Activated CD8-positive, alpha-beta T cell treated with anti-CD3 and anti-CD28 coated beads, Interleukin-2, amount 10 ng/mL, durations not matched to agents 7 days and 5 days (primary cell): ENCODE data around the gene HECTD2. TPM values are rescaled to one million over a fixed set of nuclear protein-coding genes. Genes with fewer than 3 reads are reported as not detected.
"Not testable (repeated sequence)": the region's sequence is repeated elsewhere in the genome, so short reads cannot be mapped to it uniquely, and the experiment has no call there.

Source experiments
- ATAC-seq: fragments of 150-1000 bp; cut with Tn5 transposase; one replicate; pipeline ENCODE4 v1.10.0; 2021; ENCODE audit warnings: moderate library complexity
- CTCF ChIA-PET: fragments of 350-600 bp; sonication (Branson Sonifier 250); formaldehyde crosslinking; loops from one replicate; lab custom pipeline; 2021; ENCODE audit warnings: antibody characterized with exemption; lab: Charles Lee
- POLR2A ChIA-PET: fragments of 350-600 bp; sonication (Branson Sonifier 250); formaldehyde crosslinking; loops from one replicate; lab custom pipeline; 2021; ENCODE audit warnings: antibody characterized with exemption; lab: Charles Lee
- DNase-seq: peaks from one replicate; pipeline ENCODE4 v3.0.0-alpha.2; 2020
- H3K27ac Mint-ChIP-seq: one replicate; pipeline ENCODE4 v1.8.0; 2021; ENCODE audit warnings: mild to moderate bottlenecking, mixed read lengths
- H3K27me3 Mint-ChIP-seq: one replicate; pipeline ENCODE4 v1.8.0; 2021; ENCODE audit warnings: low read depth, mixed read lengths
- H3K36me3 Mint-ChIP-seq: one replicate; pipeline ENCODE4 v1.8.0; 2021; ENCODE audit warnings: low read depth, mixed read lengths
- H3K4me1 Mint-ChIP-seq: one replicate; pipeline ENCODE4 v1.8.0; 2021; ENCODE audit warnings: low read depth, mixed read lengths
- H3K4me3 Mint-ChIP-seq: one replicate; pipeline ENCODE4 v1.8.0; 2021; ENCODE audit warnings: mild to moderate bottlenecking, mixed read lengths
- H3K9me3 Mint-ChIP-seq: one replicate; pipeline ENCODE4 v1.8.0; 2022; ENCODE audit warnings: mixed read lengths; ENCODE audit not compliant: insufficient read depth
- total RNA-seq, 2 experiments: library from RNA; stranded (reverse); gene quantifications; one replicate each; pipeline ENCODE4 v1.2.3, GENCODE V29; 2021

Gene HECTD2
- total RNA-seq, 2 experiments from 2014 or later, result 1.4 to 2.0 TPM

DNA sequence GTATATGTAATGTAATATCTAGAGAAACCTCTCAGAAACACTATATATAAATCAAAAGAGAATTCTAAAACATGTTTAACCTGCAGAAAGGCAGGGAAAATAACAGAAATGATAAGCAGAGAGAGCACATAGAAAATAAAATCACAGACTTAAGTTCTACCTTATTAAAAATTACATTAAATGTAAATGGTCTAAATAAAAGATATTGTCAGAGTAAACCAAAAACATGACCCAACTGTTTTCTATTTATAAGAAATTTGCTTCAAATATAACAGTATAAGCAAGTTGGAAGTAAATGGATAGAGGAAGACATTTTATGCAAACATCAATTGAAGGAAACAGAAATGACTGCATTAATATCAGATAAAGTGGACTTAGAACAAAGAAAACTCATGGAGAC lies 43.4 kb downstream of the HECTD2 start:
- peaks cover 4% of the 10 kb centered on the region for H3K36me3 Mint-ChIP-seq
- CTCF ChIA-PET, result no interaction called here

DNA sequence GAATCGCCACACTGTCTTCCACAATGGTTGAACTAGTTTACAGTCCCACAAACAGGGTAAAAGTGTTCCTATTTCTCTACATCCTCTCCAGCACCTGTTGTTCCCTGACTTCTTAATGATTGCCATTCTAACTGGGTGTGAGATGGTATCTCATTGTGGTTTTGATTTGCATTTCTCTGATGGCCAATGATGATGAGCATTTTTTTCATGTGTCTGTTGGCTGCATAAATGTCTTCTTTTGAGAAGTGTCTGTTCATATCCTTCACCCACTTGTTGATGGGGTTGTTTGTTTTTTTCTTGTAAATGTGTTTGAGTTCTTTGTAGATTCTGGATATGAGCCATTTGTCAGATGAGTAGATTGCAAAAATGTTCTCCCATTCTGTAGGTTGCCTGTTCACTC lies 45.0 kb downstream of the HECTD2 start:
- DNase-seq, H3K27ac Mint-ChIP-seq, H3K36me3 Mint-ChIP-seq, CTCF ChIA-PET, H3K27me3 Mint-ChIP-seq, H3K4me1 Mint-ChIP-seq, H3K9me3 Mint-ChIP-seq, POLR2A ChIA-PET, H3K4me3 Mint-ChIP-seq, ATAC-seq: not testable (repeated sequence)

More for the DNA sequence above, 43.4 kb downstream of the HECTD2 start:
- Mint-ChIP-seq H3K4me3 (no peak overlapping the region), H3K27ac (no peak overlapping the region), H3K9me3 (peaks cover 9% of the 10 kb centered on the region), H3K4me1 (no peaks in the 10 kb centered on the region), H3K27me3 (no peaks in the 10 kb centered on the region)
- ATAC-seq (no peak), DNase-seq (no peak)
- POLR2A ChIA-PET, result no interaction called here

DNA sequence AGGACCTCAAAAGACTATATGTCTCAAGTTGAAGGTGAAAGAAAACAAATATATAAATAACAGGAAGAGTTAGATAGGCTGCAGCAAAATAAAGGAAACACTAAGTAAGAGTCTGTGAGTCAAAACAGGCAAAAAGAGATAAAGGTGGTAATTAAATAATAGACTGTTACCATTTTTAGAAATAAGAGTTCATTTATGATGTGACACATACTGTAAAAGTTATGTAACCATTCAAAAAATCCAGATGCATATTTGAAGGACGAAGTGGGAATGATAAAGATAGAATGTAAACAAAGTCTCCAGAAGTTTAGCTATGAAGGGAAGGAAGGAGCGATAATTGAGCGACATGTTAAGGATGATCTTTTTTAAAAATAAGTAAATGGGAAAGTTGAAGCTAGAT lies 50.5 kb downstream of the HECTD2 start:
- no peaks in the 10 kb centered on the region for H3K9me3 Mint-ChIP-seq
- no peaks in the 10 kb centered on the region for H3K36me3 Mint-ChIP-seq
- no peaks in the 10 kb centered on the region for H3K27me3 Mint-ChIP-seq
- ChIA-PET POLR2A (no interaction called here), CTCF (no interaction called here)
- H3K4me1 Mint-ChIP-seq, result no peaks in the 10 kb centered on the region
- H3K4me3 Mint-ChIP-seq, result no peak overlapping the region
- DNase-seq (no peak), ATAC-seq (no peak)
- H3K27ac Mint-ChIP-seq, result no peak overlapping the region

DNA sequence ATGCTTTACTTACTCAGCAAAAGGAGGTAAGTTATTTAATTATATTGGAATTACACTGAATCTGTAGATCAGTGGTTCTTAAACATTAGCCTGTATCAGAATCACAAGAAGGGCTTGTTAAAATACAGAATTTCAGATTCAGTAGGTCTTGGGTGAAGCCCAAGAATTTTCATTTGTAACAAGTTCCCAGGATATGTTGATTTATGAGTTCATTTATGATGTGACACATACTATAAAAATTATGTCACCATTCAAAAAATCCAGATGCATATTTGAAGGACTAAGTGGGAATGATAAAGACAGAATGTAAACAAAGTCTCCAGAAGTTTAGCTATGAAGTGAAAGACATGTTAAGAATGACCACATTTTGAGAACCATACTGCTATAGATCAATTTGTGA lies 52.3 kb downstream of the HECTD2 start:
- Mint-ChIP-seq H3K9me3 (no peaks in the 10 kb centered on the region), H3K4me1 (no peaks in the 10 kb centered on the region), H3K4me3 (no peak overlapping the region), H3K36me3 (no peaks in the 10 kb centered on the region), H3K27ac (no peak overlapping the region), H3K27me3 (no peaks in the 10 kb centered on the region)
- ChIA-PET CTCF (no interaction called here), POLR2A (no interaction called here)
- DNase-seq (no peak), ATAC-seq (no peak)

DNA sequence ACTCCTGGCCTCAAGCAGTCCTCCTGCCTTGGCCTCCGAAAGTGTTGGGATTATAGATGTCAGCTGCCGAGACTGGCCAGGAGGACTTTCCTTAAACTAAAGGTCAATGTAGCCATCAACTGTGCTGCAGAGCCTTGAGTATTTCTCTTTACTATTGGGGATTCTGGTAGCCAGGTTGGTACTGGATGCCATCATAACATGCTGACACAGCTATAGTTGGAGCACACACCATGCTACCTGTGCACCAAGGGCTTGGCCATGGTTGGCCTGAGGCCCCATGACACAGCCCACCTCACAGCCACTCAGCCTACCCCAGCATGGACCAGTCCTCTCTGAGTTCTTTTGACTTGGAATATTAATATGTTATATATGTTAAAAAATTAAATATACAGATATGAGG lies 54.4 kb downstream of the HECTD2 start:
- CTCF ChIA-PET, result no interaction called here
- Mint-ChIP-seq H3K4me1 (no peaks in the 10 kb centered on the region), H3K4me3 (no peak overlapping the region), H3K9me3 (no peaks in the 10 kb centered on the region), H3K27me3 (no peaks in the 10 kb centered on the region), H3K36me3 (no peaks in the 10 kb centered on the region), H3K27ac (no peak overlapping the region)
- ATAC-seq (no peak), DNase-seq (no peak)
- POLR2A ChIA-PET, result no interaction called here

DNA sequence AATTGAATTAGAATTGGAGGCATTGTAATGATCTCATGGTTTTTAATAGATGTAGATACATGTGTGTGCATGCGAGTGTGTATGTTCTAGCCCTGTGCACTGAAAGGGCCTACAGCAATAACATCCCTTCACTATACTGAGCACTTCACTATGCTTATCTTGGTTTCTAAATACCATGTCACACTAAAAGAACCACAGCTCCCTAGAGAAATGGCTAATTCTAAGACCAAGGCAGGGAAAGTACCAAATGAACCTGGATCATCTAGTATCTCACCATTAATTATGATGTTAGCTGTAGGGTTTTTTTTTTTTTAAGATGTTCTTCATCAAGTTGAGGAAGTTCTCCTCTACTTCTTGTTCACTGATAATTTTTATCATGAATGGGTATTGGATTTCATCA lies 55.1 kb downstream of the HECTD2 start:
- ATAC-seq, result no peak
- ChIA-PET CTCF (no interaction called here), POLR2A (no interaction called here)
- DNase-seq, result no peak
- Mint-ChIP-seq H3K4me3 (no peak overlapping the region), H3K36me3 (no peaks in the 10 kb centered on the region), H3K4me1 (no peaks in the 10 kb centered on the region), H3K9me3 (no peaks in the 10 kb centered on the region), H3K27ac (no peak overlapping the region), H3K27me3 (no peaks in the 10 kb centered on the region)

DNA sequence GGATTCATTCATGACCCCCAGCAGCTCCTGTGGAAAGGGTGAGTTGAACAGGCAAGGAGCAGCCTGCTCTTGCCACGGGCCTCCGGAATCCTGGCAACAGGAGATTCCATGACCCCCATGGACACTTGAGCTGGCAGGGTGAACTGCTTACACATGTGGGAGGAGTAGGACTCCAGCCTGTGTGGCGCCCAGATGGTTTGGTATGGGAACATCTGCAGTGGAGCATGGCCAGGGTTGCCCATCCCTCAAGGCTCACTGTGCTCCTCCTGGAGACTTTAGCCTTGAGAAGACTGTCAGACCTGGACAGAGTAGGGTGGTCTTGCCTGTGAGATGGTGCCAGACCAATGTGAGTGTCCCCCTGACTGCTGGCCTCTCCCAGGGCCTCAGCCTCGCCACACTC lies 57.0 kb downstream of the HECTD2 start:
- Mint-ChIP-seq H3K36me3 (no peaks in the 10 kb centered on the region), H3K27me3 (no peaks in the 10 kb centered on the region), H3K4me1 (no peaks in the 10 kb centered on the region), H3K27ac (no peak overlapping the region), H3K4me3 (no peak overlapping the region), H3K9me3 (no peaks in the 10 kb centered on the region)
- DNase-seq (no peak), ATAC-seq (no peak)
- ChIA-PET POLR2A (no interaction called here), CTCF (no interaction called here)

DNA sequence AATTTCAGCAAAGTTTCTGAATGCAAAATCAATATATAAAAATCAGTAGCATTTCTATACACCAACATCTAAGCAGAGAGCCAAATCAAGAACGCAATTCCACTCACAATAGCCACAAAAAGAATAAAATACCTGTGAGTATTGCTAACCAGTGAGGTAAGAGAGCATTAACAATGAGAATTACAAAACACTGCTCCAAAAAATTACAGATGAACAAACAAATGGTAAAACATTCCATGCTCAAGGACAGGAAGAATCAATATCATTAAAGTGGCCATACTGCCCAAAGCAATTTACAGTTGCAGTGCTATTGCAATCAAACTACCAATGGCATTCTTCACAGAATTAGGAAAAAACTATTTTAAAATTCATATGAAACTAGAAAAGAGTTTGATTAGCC lies 61.5 kb downstream of the HECTD2 start:
- H3K36me3 Mint-ChIP-seq, result no peaks in the 10 kb centered on the region
- H3K9me3 Mint-ChIP-seq, result no peaks in the 10 kb centered on the region
- DNase-seq, result no peak
- no peak overlapping the region for H3K27ac Mint-ChIP-seq
- no peak overlapping the region for H3K4me3 Mint-ChIP-seq
- no peaks in the 10 kb centered on the region for H3K4me1 Mint-ChIP-seq
- no peak for ATAC-seq
- ChIA-PET POLR2A (no interaction called here), CTCF (no interaction called here)
- H3K27me3 Mint-ChIP-seq, result no peaks in the 10 kb centered on the region

DNA sequence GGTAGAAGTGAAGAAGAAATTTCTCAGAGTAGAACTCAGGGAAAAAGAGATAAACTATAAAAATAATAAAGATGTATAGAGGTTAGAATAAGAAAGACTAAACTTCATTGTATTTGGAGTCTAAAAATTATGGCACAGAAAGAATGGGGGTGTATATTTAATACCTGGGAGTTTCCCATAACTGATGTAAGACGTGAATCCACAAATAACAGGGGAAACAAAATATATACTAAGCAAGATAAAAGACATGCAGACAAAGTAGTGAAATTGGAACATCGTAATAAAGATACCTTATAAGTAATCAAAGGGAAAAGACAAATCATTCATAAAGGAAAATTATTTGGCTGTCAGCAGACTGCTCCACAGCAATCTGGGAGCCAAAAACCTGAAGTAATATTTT lies 62.8 kb downstream of the HECTD2 start:
- Mint-ChIP-seq H3K27ac (no peak overlapping the region), H3K4me1 (no peaks in the 10 kb centered on the region), H3K27me3 (no peaks in the 10 kb centered on the region), H3K36me3 (no peaks in the 10 kb centered on the region), H3K4me3 (no peak overlapping the region), H3K9me3 (no peaks in the 10 kb centered on the region)
- DNase-seq (no peak), ATAC-seq (no peak)
- ChIA-PET CTCF (no interaction called here), POLR2A (no interaction called here)

DNA sequence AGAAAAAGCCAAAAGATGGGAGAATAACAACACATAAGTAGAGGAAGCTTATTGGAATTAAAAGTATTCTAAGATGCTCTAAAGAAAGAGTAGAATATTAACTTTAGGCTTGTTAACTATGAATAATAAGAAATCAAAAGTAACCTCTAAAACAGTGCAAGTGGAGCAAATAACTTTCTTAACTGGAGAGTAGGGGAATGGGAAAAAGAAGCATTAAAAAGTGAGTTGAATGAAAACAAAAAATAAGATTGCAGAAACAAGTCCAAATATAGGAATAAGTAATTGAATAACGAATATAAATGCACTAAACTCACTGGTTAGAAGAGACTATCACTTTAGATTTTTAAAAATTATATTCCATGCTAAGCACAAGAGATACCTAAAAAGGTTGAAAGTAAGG lies 63.9 kb downstream of the HECTD2 start:
- Mint-ChIP-seq H3K4me3 (no peak overlapping the region), H3K27me3 (no peaks in the 10 kb centered on the region), H3K4me1 (no peaks in the 10 kb centered on the region), H3K9me3 (no peaks in the 10 kb centered on the region), H3K36me3 (no peaks in the 10 kb centered on the region), H3K27ac (no peak overlapping the region)
- ATAC-seq, result no peak
- ChIA-PET CTCF (no interaction called here), POLR2A (no interaction called here)
- no peak for DNase-seq

DNA sequence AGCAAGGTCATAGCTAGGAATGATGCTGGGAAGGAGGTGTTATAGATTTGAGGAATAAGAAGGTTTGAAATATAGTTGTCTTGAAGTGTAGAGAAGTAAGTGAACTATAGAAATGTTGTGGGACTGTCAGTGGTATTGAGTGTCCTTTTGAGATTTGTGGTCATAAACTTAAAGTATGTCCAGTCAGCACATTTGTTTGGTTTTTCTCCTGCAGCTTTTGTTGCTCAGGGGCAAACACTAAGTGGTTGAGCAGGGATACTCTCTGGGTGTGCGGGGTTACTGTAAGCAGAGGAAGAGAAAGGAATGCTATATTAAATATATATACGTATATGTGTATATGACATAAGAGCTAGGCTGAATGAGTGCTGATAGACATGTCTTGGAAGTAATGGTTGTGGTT lies 67.1 kb downstream of the HECTD2 start:
- Mint-ChIP-seq H3K27ac (no peak overlapping the region), H3K4me1 (no peaks in the 10 kb centered on the region), H3K9me3 (no peaks in the 10 kb centered on the region), H3K36me3 (no peaks in the 10 kb centered on the region), H3K4me3 (no peak overlapping the region), H3K27me3 (no peaks in the 10 kb centered on the region)
- no peak for DNase-seq
- CTCF ChIA-PET, result no interaction called here
- ATAC-seq, result no peak
- POLR2A ChIA-PET, result no interaction called here

DNA sequence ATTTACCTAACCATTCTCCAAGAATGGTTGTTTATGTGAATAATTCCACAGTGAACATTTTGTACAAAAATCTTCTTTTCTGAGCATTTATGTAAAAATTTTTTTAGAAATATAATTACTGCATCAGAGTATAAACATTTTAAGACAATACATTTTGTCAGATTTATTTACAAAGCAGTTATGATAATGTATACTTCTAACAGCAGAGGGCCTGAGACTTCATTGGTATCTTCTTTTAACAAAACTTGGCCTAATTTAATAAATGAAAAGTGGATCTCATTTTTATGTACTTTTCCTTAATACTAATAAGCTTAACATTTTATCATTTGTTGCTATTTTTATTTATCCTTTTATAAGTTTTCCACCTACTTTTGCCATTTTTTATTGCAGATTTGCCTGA lies 69.4 kb downstream of the HECTD2 start:
- Mint-ChIP-seq H3K27ac (no peak overlapping the region), H3K9me3 (no peaks in the 10 kb centered on the region), H3K27me3 (no peaks in the 10 kb centered on the region), H3K4me3 (no peak overlapping the region), H3K36me3 (no peaks in the 10 kb centered on the region), H3K4me1 (no peaks in the 10 kb centered on the region)
- no peak for DNase-seq
- CTCF ChIA-PET, result interaction anchor here (1.5 kb wide), 1 partner anchor 9 kb away, joined by 3 read pairs; no protein-coding TSS in a partner anchor
- ATAC-seq, result no peak
- POLR2A ChIA-PET, result no interaction called here

DNA sequence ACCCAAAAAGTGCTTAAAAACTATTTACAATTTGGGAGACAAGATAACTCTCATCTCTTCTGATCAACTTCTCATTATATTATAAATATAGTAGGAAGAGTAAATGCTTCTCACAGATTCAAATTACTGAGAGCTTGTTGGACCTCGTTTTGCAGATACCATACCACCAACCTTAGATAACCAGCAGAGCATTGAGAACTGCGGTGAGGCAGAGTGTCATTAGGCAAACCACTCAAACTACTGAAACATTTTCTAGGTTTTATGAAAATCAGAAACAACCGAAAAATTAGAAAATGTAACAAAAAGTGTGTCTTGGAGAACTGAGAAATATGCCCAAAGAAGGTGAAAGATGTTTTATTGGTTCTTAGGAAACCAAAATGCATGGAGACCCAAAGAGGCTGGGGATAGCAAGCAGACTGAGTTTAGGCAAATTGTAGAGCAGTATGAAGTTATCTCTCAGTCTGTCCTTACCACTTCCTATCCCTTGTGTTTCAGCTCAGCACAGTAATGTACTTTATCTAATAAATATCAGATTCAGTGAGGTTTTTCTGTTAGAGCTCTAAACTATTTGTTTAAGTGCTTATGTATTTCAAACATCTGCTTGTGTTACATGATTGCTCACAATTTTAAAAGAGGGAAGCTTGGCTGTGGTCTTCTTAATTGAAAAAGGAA lies 77.9 kb downstream of the HECTD2 start:
- ChIA-PET POLR2A (no interaction called here), CTCF (interaction anchor here (0.5 to 1.7 kb wide), 2 partner anchors 8 to 171 kb away, joined by 3 read pairs; no protein-coding TSS in a partner anchor)
- H3K9me3 Mint-ChIP-seq, result no peaks in the 10 kb centered on the region
- no peak overlapping the region for H3K4me3 Mint-ChIP-seq
- no peak for DNase-seq
- H3K36me3 Mint-ChIP-seq, result no peaks in the 10 kb centered on the region
- ATAC-seq, result no peak
- H3K4me1 Mint-ChIP-seq, result no peaks in the 10 kb centered on the region
- no peaks in the 10 kb centered on the region for H3K27me3 Mint-ChIP-seq
- H3K27ac Mint-ChIP-seq, result no peak overlapping the region
